GM12878 (cell line): ENCODE data around the gene ORM2. TPM values are rescaled to one million over a fixed set of nuclear protein-coding genes. Genes with fewer than 3 reads are reported as not detected.

Source experiments
- GABPA ChIP-seq: IDR thresholded peaks from 2 replicates; pipeline ENCODE4 v1.6.1; 2014; ENCODE audit warnings: antibody characterized with exemption, low read depth, mild to moderate bottlenecking, inconsistent platforms
- polyA plus RNA-seq, 11 experiments: library from polyadenylated mRNA; depleted of rRNA in 4 of 11; unstranded in 6 of 11; stranded (reverse) in 5 of 11; fragments of >200 nt; fragmentation: Nextera tagmentation in 4 of 11; fragmentation: Illumina TruSeq in 1 of 11; extraction: Ambion mirVana in 4 of 11; extraction: Trizol in 1 of 11; gene quantifications; 1 replicate in 1 of 11; 2 replicates in 10 of 11; pipeline versions ENCODE4 v1.2.1 to v1.2.3, GENCODE V29; 2011 to 2016; ENCODE audit warnings: inconsistent platforms in 2 of 11, missing spikeins in 2 of 11, low read depth in 1 of 11
- total RNA-seq, 4 experiments: library from RNA; depleted of rRNA in 3 of 4; stranded (reverse); fragments of >200 nt in 3 of 4; fragmentation: Illumina TruSeq in 1 of 4; extraction: Trizol in 1 of 4; gene quantifications; 2 replicates each; pipeline versions ENCODE4 v1.2.1 to v1.2.3, GENCODE V29; 2013 to 2021
- TF ChIP-seq, protein P1 (sequence below): fragments of 450-650 bp; IDR thresholded peaks from 2 replicates; pipeline ENCODE4 v1.6.1; 2017; ENCODE audit warnings: mild to moderate bottlenecking, moderate library complexity
- TF ChIP-seq, protein P2 (sequence below): IDR thresholded peaks from 2 replicates; pipeline ENCODE4 v1.6.1; 2011; ENCODE audit warnings: borderline replicate concordance, low read depth, mild to moderate bottlenecking, moderate library complexity, low read length; ENCODE audit not compliant: insufficient read depth, poor library complexity, severe bottlenecking

Gene ORM2
- total and polyA plus RNA-seq, 10 of the 15 experiments (the other 5 are each of a cell fraction or from before 2014, with no cell fraction given) = 0.64 TPM; not detected in 9

DNA sequence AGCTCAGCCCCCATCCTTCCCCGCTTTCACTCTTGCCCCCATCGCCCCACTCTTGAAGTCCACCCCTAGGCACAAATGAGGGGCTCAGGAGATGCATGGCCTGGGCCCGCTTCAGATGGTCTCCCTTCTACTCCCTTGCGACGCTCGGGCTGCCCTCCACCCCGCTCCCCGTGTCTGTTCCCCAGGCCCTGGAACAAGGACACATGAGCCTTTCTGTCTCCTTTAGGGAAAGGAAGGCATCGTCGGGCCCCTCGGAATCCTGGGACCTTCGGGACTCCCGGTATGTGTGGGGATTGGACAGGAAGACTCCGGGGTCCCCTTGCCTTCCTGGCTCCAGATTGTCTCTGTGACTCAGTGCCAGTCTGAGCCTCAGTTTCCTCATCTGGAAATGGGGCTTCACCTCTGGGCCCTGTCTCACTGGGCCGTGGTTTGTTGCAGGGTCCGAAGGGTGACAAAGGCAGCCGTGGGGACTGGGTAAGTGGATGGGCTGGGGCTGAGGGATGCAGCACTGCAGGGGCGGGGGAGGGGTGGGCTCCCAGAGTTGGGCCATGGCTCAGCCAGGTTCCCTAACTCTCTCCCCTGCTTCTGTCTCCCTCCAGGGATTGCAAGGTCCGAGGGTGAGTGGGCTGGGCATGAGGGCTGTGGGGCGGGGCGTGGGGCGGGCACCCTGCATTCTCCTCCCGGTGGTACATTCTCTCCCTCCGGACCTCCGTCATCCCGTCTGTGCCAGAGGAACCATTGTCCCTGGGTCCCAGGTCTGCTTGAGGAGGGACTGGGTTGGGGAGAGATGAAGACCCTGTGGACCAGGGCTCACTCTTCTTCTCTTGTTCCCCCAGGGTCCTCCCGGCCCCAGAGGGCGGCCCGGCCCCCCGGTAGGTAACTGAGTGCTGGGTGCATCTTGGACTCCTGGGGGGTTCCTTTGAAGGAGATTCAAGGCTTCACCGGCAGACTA lies 28.5 kb upstream of the ORM2 start (continued):
- TF ChIP-seq, protein P1, sequence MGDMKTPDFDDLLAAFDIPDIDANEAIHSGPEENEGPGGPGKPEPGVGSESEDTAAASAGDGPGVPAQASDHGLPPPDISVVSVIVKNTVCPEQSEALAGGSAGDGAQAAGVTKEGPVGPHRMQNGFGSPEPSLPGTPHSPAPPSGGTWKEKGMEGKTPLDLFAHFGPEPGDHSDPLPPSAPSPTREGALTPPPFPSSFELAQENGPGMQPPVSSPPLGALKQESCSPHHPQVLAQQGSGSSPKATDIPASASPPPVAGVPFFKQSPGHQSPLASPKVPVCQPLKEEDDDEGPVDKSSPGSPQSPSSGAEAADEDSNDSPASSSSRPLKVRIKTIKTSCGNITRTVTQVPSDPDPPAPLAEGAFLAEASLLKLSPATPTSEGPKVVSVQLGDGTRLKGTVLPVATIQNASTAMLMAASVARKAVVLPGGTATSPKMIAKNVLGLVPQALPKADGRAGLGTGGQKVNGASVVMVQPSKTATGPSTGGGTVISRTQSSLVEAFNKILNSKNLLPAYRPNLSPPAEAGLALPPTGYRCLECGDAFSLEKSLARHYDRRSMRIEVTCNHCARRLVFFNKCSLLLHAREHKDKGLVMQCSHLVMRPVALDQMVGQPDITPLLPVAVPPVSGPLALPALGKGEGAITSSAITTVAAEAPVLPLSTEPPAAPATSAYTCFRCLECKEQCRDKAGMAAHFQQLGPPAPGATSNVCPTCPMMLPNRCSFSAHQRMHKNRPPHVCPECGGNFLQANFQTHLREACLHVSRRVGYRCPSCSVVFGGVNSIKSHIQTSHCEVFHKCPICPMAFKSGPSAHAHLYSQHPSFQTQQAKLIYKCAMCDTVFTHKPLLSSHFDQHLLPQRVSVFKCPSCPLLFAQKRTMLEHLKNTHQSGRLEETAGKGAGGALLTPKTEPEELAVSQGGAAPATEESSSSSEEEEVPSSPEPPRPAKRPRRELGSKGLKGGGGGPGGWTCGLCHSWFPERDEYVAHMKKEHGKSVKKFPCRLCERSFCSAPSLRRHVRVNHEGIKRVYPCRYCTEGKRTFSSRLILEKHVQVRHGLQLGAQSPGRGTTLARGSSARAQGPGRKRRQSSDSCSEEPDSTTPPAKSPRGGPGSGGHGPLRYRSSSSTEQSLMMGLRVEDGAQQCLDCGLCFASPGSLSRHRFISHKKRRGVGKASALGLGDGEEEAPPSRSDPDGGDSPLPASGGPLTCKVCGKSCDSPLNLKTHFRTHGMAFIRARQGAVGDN = no peak
- TF ChIP-seq GABPA = no peak
- TF ChIP-seq, protein P2, sequence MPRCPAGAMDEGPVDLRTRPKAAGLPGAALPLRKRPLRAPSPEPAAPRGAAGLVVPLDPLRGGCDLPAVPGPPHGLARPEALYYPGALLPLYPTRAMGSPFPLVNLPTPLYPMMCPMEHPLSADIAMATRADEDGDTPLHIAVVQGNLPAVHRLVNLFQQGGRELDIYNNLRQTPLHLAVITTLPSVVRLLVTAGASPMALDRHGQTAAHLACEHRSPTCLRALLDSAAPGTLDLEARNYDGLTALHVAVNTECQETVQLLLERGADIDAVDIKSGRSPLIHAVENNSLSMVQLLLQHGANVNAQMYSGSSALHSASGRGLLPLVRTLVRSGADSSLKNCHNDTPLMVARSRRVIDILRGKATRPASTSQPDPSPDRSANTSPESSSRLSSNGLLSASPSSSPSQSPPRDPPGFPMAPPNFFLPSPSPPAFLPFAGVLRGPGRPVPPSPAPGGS = no peak
